ENCODE data around the gene IQGAP1. TPM values are rescaled to one million over a fixed set of nuclear protein-coding genes. Genes with fewer than 3 reads are reported as not detected.
"Not testable (repeated sequence)": the region's sequence is repeated elsewhere in the genome, so short reads cannot be mapped to it uniquely, and the experiment has no call there.

The IQGAP1 gene
- total RNA-seq, 1 experiment from 2014 or later, result 72.4 TPM

GRCh38 chr15:90513448-90513847 is 125.4 kb downstream of the IQGAP1 start:
- no peak for DNase-seq
- Histone ChIP-seq H4K5ac (ENCODE audit: insufficient read length, low read depth, low read length) (no peak overlapping the region), H3K18ac (ENCODE audit: insufficient read length, low read depth, low read length) (no peak overlapping the region), H3T11ph (ENCODE audit: low read length) (no peak overlapping the region), H4K20me1 (ENCODE audit: control insufficient read depth, insufficient read depth, insufficient read length) (no peaks in the 10 kb centered on the region), H3K79me1 (ENCODE audit: insufficient read depth, low read depth, low read length, poor library complexity, severe bottlenecking) (no peaks in the 10 kb centered on the region), H3K9ac (ENCODE audit: extremely low read depth, insufficient read length, low read length) (no peak overlapping the region), H3K27me3 (ENCODE audit: insufficient read depth, low read length) (no peaks in the 10 kb centered on the region), H2BK5ac (ENCODE audit: insufficient read length, low read length) (no peak overlapping the region), H3K23me2 (ENCODE audit: insufficient read length, low read depth, low read length, poor library complexity, severe bottlenecking) (no peaks in the 10 kb centered on the region), H2BK12ac (ENCODE audit: insufficient read length, low read depth, low read length) (no peak overlapping the region), H3K9me3 (ENCODE audit: control insufficient read depth, low read depth, low read length) (no peaks in the 10 kb centered on the region), H3K27ac (ENCODE audit: insufficient read length, low read depth, low read length) (no peak overlapping the region), H4K91ac (ENCODE audit: insufficient read length, low read depth, low read length) (no peak overlapping the region), H2BK15ac (ENCODE audit: low read depth, low read length) (no peak overlapping the region), H2AK5ac (ENCODE audit: insufficient read length, low read length) (no peak overlapping the region), H3K79me2 (ENCODE audit: insufficient read depth, low read length) (no peaks in the 10 kb centered on the region), H3K56ac (ENCODE audit: insufficient read length, low read depth, low read length) (no peak overlapping the region), H3K4me1 (ENCODE audit: insufficient read depth, low read length) (no peaks in the 10 kb centered on the region; the same call in 1 of the 2 replicates), H3K4me2 (ENCODE audit: insufficient read depth, insufficient read length, low read length) (no peak overlapping the region), H3K14ac (ENCODE audit: insufficient read depth, low read length) (no peak overlapping the region), H2BK120ac (ENCODE audit: low read depth, low read length, poor library complexity, severe bottlenecking) (no peak overlapping the region), H3K23ac (ENCODE audit: insufficient read length, low read depth, low read length) (no peak overlapping the region), H2AFZ (ENCODE audit: low read length) (no peak overlapping the region), H2BK20ac (ENCODE audit: low read depth, low read length, poor library complexity, severe bottlenecking) (no peak overlapping the region), H4K8ac (replicated peaks; ENCODE audit: insufficient read length, low read depth, low read length) (no peak overlapping the region), H3K4ac (ENCODE audit: low read depth, low read length) (no peak overlapping the region)
- H3K4me3 Mint-ChIP-seq, result no peak overlapping the region
- peaks cover 2% of the 10 kb centered on the region for H3K27me3 Mint-ChIP-seq (ENCODE audit: low read depth)
- H3K36me3 Mint-ChIP-seq (ENCODE audit: insufficient read depth in 1 of 3, low read depth in 3 of 3), result peaks cover 2 to 16% (median 4%) of the 10 kb centered on the region in 3 experiments; a peak in 3 of 7 replicates
- TF ChIP-seq CTCF (conservative IDR thresholded peaks at IDR 0.05), result no peak
- 0 out of 4 replicates have a peak, but pooled peaks cover 0 to 2% of the 10 kb centered on the region in 2 experiments for H3K4me1 Mint-ChIP-seq
- peaks cover 7 to 13% of the 10 kb centered on the region in 2 experiments for H3K9me3 Mint-ChIP-seq
- H3K27ac Mint-ChIP-seq, result no peak overlapping the region
- WGBS (ENCODE audit: extremely low coverage, insufficient read length, low lambda C conversion rate), result no CpG with 5 or more reads among the region's 2 CpGs

- H3K18ac ChIP-seq (ENCODE audit: insufficient read length, low read depth, low read length); H2AFZ ChIP-seq (ENCODE audit: low read length); H3K79me2 ChIP-seq (ENCODE audit: insufficient read depth, low read length); H3K27me3 Mint-ChIP-seq (ENCODE audit: low read depth); H2AK5ac ChIP-seq (ENCODE audit: insufficient read length, low read length); DNase-seq; H3K23me2 ChIP-seq (ENCODE audit: insufficient read length, low read depth, low read length, poor library complexity, severe bottlenecking); H2BK120ac ChIP-seq (ENCODE audit: low read depth, low read length, poor library complexity, severe bottlenecking); H3K4ac ChIP-seq (ENCODE audit: low read depth, low read length); H3K4me1 Mint-ChIP-seq; H3K9me3 ChIP-seq (ENCODE audit: control insufficient read depth, low read depth, low read length); H4K8ac ChIP-seq (replicated peaks; ENCODE audit: insufficient read length, low read depth, low read length); H3K4me3 Mint-ChIP-seq; H3K27ac Mint-ChIP-seq; H3K9ac ChIP-seq (ENCODE audit: extremely low read depth, insufficient read length, low read length); H3K23ac ChIP-seq (ENCODE audit: insufficient read length, low read depth, low read length); H2BK20ac ChIP-seq (ENCODE audit: low read depth, low read length, poor library complexity, severe bottlenecking); H3K4me1 ChIP-seq (ENCODE audit: insufficient read depth, low read length); H3K27ac ChIP-seq (ENCODE audit: insufficient read length, low read depth, low read length); H3K56ac ChIP-seq (ENCODE audit: insufficient read length, low read depth, low read length); H4K20me1 ChIP-seq (ENCODE audit: control insufficient read depth, insufficient read depth, insufficient read length); H3K4me2 ChIP-seq (ENCODE audit: insufficient read depth, insufficient read length, low read length); H4K91ac ChIP-seq (ENCODE audit: insufficient read length, low read depth, low read length); H2BK5ac ChIP-seq (ENCODE audit: insufficient read length, low read length); H3K27me3 ChIP-seq (ENCODE audit: insufficient read depth, low read length); H2BK12ac ChIP-seq (ENCODE audit: insufficient read length, low read depth, low read length); H3K79me1 ChIP-seq (ENCODE audit: insufficient read depth, low read depth, low read length, poor library complexity, severe bottlenecking); H3K14ac ChIP-seq (ENCODE audit: insufficient read depth, low read length); H3T11ph ChIP-seq (ENCODE audit: low read length); H2BK15ac ChIP-seq (ENCODE audit: low read depth, low read length); H4K5ac ChIP-seq (ENCODE audit: insufficient read length, low read depth, low read length): not testable (repeated sequence)
- Mint-ChIP-seq H3K9me3 (peaks cover 7 to 13% of the 10 kb centered on the region in 2 experiments), H3K36me3 (ENCODE audit: insufficient read depth in 1 of 3, low read depth in 3 of 3) (peaks cover 2 to 16% (median 4%) of the 10 kb centered on the region in 3 experiments; a peak in 3 of 7 replicates)
- no CpG with 5 or more reads among the region's 2 CpGs for WGBS (ENCODE audit: extremely low coverage, insufficient read length, low lambda C conversion rate)
Measured at GRCh38 chr15:90513893-90514292, 125.9 kb downstream of the IQGAP1 start.

All from H9 (cell line).